HG02885 (cell line): ENCODE results near the gene ANO7.

ENCODE experiments used
- ATAC-seq: cut with Tn5 transposase; IDR thresholded peaks from one replicate; pipeline ENCODE4 v1.9.1; 2021; ENCODE audit warnings: mild to moderate bottlenecking; ENCODE audit not compliant: unreplicated experiment, poor library complexity

The ANO7 gene

DNA sequence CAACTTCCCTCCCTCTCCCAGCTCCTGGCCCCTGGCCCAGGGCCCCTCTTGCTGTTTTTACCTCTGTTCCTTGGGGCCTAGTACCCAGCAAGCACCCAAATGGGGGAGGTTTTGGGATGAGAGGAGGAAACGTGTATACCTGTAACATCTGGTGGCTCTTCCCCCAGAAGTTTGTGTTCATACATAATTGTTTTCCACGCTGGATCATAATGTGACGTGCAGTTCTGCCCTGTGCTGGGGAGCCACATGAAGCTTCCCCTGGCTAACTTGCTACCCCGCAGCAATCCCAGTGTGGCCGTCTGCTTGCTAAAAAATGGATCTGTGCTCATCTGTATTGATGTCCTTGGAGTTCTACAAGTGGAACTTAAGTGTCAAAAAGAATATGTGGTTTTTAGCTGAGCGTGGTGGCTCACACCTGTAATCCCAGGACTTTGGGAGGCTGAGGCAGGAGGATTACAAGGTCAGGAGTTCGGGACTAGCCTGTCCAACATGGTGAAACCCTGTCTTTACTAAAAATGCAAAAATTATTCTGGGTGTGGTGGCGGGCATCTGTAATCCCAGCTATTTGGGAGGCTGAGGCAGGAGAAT is 36.5 kb downstream of the ANO7 start:
- ATAC-seq, result no peak

DNA sequence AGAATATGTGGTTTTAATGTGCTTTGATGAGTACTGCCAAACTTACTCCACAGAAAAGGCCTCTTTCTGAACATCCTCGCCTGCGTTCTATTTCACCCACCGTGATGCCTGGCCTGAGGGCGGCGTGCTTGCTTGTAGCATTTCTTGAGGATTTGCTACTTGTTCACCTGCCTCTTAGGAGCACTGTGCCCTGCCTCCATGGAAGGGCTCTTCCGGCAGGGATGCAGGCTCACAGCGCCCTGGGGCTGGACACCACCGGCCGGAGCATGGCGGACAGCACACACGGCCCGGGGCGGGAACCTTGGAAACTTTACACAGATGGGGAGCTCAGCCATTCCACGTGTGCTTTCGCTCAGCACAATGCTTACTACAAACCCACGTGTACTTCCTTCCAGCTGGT is 37.1 kb downstream of the ANO7 start:
- no peak for ATAC-seq

DNA sequence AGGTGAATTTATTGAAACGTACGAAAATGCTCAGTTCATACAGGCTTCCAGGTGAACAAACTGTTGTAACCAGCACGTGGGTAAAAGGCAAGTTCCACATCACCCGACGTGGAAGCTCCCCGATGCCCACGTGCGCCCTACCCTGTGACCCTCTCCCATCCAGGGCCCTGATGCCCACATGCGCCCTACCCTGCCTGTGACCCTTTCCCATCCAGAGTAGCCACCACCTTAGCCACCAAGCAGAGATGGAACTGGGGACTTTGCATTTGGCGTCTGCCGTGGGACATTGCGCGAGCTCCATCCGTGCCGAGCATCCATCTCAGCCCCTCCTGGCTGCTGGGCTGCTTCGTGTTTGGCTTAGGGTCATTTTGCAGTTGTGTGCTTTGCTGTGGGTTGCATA is 37.5 kb downstream of the ANO7 start:
- no peak for ATAC-seq

DNA sequence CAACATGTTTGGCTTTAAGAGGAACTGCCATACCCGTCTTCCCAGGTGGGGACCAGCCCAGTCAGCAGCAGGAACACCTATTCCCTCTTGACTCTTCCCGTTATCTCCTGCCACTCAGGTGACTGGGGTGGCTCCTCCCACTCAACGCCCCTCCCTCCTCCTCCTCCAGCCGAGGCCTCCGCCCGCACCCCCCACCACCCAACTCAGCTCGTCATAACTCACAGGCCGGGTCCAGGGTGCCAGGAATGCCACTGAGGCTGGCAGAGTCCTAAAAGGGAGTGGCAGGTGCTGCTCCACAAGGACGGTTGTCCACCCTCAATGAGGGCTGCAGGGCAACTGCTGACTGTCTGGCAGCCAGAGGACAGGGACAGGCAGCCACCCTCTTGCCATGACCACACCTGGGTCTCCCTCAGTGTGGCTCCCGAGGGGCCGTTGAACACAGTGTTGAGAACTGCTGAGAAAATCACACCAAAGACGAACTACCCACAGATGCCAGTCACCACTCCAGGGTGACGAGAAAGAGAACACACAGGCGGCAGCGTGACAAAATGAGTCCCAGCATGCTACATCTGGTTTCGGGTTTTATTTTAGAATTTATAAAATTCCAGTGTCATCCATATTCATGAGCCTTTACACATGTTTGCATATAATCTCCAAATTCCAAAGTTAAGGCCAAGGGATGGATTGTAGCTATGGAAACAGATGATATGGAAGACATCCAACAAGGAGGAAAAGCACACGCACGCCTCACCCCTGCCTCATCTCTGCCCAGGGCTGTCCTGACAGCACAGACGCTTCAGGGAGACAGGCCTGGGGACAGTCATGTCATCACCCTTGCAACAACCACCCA is 38.5 kb downstream of the ANO7 start:
- no peak for ATAC-seq

DNA sequence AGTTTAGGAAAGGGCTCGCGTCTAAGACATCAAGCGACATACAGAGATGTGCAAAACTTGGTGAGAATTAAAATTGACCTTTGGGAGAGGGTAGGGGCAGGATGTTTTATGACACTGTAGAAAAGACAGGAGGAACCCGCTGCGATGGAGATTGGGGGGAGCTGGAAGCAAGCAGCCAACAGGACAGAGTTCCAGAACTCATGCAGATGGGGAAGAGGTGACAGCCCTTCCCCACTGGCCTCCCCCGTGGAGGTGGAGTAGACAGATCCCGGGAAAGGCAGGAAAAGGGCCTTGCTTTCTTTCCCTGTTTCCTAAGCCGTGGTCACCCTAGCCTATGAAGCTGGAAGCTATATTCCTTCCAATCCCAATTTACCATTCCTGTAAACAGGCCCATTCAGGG is 39.1 kb downstream of the ANO7 start:
- no peak for ATAC-seq

DNA sequence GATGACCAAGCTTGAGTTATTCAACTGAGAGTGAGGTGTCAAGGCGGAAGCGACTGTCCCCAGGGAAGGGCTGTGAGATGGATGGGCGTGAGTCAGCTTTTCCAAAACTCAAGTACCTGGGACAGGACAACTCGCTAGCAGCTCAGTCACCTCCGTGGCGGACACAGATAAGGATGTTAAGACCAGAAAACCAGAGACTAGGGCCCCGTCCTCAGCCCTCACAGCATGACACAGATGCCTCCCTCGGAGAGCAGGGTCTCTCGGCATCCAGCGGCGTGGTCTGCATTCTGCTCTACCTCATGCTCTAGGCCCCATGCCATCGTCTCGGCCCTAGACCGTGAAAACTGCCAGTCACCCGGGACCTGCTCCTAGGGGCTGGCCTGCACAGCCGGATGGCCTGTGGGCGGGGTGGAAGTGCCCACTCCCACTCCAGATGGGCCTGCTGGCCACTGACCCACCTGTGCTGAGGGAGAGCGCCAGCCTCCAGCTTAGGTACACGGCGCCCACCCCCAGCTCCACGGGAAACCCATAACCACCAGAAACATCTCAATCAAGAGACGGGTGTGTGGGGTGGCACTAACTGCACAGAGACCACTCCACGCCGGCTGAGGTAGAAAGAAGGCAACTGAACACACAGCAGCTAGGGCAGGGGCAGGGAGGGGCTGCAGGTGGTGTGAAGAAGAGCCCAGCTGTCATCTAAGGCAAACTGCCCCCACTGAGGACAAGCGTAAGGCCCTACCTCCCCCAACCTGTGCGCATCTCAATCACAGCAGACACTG is 39.8 kb downstream of the ANO7 start:
- ATAC-seq, result no peak

DNA sequence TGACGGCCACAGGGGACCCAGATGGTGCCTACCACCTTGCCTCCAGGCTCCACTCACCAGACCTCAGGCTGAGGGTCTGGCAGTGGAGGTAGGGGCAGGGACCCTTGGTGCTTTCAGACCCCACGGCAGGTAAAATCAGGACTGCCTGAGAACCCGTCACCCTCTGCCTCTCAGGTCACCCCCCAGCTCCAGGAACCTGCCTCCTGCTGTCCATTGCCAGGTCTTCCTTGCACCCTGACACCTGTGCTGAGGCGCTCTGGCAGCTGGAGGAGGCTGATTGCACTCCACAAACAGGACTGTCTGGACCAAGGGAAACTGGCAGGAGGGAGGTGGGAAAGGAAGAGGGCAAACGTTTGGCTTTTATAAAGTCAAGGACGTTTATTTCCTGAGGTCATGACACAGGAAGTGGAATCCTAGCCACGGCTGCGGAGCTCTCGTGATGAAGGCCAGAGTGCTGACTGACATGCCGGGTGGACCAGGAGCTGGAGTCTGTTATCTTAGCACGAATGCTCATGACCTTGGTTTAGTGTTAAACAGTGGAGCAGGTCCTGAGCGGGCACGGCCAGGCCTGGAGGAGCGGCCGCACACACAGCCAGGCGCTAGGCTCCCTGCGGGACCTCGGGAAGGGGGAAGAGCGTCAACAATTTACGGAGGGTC is 40.5 kb downstream of the ANO7 start:
- no peak for ATAC-seq

DNA sequence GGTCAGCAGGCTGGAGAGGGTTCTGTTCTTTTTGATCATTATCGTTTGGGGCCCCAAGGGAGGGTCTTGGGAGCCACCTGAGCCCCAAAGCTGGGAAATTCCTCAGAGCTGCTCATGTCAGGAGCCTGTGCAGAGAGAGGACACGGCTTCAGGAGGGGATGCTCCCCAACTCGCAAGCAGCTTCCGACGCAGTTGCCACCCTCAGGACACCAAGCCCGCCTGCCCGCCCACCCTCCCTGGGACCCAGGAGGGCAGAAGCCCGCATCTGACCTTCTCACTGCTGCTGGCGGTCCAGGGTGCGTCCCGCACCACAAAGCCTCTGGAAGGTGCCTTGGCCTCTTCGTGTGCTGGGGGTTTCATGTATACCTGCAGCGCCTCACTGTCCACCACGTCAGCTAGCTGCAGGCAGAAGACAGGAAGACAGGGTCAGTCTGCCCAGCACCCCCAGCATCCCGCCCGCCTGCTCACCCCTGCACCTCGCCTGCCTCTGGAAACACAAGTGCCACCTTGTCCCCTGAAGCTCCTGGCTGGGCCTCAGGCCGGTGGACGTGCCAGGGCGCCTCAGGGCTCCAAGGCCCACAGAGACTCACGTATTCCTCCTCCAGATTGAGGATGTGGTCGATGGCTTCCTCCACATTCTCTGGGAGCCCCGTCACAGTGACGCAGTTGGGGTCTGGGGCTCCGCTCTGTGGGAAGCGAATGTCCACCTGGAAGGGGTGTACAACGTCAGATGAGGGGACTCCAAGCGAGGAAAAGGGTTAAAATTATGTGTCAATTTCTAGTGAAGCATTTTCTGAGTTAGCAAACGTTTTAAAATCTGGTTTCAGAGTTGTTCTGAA is 41.3 kb downstream of the ANO7 start:
- ATAC-seq, result no peak

DNA sequence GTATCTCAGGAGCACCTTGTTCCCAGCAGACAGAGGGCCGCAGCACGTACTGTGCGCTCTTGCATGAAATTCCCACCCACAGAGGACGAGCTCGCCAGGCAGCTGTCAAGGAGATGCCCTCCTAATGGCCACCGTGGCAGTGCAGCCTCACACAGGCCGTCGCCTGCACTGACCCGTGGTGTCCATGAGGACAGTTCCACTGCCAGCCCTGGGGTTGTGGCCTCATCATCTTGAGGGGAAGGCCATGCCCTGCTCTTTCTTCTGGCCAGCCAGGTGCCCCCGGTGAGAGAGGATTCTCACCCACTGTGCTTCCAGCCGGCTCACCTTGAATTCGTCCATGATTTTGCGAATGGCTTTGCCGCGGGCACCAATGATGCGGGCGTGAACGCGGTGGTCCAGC is 42.0 kb downstream of the ANO7 start:
- no peak for ATAC-seq

DNA sequence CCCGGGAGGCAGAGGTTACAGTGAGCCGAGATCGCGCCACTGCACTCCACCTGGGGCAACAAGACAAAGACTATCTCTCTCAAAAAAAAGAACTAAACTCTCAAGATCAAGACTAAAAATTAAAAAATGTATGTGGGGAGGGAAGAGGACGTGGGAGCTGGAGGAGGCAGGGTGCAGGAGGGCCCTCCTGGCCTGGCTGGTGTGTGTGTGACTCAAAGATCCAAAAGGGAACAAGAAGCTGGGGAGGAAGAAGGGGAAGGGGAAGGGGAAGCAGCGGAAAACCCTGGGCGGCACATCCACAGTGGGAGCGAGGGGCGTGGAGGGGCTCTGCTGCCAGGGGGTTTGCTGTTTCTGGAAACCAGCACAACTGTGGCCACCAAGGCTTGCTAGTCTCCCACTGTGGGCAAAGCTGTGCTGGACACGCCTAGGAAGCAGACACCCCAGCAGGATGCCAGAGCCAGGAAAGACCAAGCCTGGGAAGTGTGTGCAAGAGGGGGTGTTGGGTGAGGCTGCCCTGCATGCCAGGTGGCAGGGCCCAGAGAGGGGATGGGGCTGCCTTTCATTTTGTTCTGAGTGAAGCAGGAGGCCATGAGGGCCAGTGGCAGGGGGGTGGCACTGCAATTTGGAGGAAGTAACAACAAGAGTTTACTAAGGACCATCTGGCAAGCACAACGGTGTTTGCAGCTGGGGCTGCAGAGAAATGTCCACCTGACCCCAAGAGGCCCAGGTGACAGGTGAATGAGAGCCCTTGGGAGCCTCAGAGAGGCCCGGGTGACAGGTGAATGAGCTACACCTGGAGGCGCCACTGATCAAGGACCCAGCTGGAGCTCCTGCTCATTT is 44.5 kb downstream of the ANO7 start:
- no peak for ATAC-seq

DNA sequence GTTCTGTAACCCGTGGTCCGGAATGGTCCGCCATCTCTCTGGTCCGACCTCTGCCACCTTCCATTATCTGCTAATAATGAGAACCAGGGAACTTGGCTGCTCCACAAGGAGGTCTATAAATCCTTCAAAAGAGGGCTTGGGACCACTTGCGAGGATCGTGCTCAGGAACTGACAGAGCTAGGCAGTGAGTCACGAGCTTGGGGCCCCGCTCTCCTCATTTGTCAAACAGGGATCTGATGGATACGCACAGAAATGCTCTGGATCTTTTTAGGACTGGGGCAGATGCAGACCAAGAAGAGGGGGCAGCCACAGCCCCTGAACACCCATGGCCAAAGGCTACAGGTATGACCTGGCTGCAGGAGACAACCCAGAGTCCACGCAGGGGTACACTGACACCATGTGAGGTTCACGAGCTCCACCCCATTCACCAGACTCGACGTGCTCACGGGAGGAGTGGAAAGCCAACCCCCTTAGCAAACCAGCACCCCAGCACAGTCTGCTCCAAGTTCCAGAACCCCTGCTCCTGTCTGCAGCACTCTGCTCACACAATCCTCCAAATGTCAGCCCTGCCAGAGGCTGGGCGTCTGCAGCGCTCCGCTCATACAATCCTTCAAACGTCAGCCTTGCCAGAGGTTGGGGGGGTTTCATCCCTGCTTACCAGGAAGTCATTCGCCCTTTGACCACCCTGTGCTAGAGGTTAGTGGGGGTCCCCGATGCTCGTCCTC is 45.8 kb downstream of the ANO7 start:
- no peak for ATAC-seq

DNA sequence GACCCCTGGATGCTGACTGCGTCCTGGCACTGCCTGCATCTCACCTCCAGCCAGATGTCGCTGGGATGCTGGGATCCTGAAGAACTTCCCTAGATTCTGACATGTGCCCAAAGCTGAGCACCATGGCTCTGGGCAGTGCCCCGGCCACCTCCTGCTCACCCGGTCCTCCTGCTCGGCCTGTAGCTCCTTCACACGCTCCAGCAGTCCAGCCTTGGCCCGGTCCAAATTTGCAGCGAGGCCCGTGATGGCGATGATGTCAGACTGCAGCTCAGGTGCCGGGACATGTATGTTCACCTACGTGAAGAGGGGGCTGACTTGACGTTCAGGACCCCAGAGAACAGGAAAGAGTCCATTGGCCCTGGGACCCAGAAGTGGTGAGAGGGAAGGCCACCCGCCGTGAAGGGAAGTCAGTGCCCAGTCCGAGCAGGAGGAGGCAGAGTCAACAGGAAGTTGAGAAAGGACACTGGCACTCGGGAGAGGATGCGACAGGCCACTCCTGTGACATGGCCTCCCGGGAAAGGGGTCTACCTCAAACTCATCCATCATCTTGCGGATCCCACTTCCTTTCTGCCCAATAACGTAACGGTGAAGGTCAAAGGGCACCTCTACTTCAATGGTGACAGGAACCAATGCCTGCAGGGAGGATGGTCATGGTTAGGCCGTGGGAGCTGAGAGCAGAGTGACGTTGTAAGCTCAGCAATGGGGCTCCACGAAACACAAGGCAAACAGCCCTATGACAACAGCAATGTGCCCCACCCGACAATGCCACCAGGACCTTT is 46.7 kb downstream of the ANO7 start:
- ATAC-seq, result no peak

DNA sequence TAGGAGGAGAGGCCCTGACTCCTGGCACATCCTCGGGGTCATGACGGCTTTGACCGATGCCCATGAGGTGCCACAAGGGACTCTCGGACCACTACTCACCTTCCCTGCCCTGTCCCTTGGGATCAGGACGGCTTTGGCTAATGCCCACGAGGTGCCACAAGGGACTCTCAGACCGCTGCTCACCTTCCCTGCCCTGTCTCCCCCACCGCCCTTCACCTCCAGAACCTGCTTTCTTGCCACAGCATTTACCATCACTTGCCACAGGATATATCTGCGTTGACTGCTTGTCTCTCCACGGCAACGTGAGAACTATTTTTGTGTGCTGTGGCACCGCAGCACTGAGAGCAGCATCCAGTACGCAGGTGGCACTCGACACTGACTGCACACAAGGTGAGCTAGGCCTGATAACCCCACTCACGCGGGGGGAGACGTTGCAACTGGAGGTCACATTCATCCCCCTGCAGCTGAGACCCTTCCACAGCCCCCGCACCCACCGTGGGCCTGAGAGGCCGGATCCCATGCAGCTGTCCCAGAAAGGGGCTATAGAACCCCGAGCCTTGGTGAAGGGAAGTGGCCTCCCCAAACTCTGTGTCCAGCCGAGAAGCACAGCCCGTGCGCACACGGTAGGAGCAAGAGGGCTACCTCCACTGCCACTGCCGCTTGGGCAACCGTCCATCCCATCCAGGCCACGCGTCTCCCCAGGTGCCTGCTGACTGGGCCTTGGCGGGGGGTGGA is 47.5 kb downstream of the ANO7 start:
- no peak for ATAC-seq

DNA sequence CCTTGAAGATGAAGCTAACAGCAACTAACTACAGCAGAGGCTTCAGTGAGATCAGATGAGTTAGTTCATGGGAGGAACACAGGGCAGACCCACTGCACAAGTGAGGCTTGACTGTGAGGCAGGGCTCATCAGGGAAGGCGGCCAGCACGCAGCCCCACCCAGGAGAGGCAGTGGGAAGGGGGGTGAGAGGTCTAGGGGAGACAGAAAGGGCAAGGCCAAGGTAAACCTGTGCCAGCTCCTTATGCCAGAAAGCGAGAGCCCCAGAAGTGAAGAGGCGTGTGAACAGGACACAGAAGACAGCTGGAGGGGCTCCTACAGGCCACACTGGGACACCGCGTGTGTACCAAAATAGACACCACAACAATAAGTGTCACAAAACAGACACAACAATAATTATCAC is 48.6 kb downstream of the ANO7 start:
- no peak for ATAC-seq

DNA sequence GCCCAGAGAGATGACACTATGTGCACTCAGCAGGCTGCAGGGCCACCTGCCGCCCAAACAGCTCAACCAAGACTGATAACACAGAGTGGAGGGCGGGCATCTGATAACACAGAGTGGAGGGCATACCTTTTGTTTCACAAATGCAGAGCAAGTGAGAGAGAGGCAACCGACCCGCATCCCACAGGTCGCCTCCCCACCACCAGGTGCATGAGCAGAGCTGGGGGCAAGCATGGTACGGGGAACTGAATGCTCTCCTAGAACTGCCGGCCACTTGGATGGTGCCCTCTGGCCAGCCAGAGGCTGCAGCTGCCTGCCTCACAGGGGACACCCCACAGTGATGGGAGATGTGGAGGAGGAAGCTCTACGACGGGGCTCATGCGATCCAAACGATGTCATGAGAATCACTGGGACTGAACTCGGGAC is 49.5 kb downstream of the ANO7 start:
- ATAC-seq, result no peak

DNA sequence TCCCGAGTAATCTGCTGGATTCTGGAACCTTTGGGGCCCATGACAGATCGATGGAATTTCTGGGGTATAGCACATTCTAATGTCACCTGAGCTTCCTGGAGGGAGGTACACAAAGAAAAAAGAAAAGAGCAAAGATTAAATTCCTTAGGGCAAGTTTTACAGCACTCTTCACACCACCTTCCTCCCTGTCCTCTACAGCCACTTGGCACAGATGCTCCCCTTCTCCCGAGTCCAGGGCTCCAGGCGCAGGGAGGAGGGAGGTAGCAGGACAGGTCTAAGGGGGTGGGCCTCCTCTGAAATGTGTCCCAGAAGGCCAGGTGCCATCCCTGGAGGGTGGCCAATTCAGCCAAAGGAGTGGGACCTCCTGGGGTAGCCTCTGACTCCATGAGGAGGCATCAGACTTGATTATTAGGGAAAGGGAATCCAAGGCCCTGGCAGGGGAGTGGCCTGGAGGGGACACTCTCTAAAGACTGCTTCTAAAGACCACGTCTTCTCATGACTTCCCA is 50.3 kb downstream of the ANO7 start:
- no peak for ATAC-seq
